ENCODE measurements around the gene MYNN.
"Not testable (repeated sequence)": the region's sequence is repeated elsewhere in the genome, so short reads cannot be mapped to it uniquely, and the experiment has no call there.

The MYNN gene

GRCh38 chr3:169772897-169773816, at the start of gene MYNN:
TSS of gene MYNN (plus strand) at chr3:169773396. CDS start at chr3:169774296, 900 bp downstream.
- DNase-seq (ENCODE audit: low spot score), result peak; percentile 81

- DNase-seq (ENCODE audit: low spot score), result not testable (repeated sequence)
Observed at GRCh38 chr3:169731857-169732256, 41.3 kb upstream of the MYNN start.

- no peak for DNase-seq (ENCODE audit: low spot score)
Observed at GRCh38 chr3:169739067-169739466, 34.1 kb upstream of the MYNN start.

- no peak for DNase-seq (ENCODE audit: low spot score)
Observed at GRCh38 chr3:169744366-169745054, 28.7 kb upstream of the MYNN start.

GRCh38 chr3:169746924-169747323, 26.3 kb upstream of the MYNN start:
- no peak for DNase-seq (ENCODE audit: low spot score)

- DNase-seq (ENCODE audit: low spot score), result no peak
Observed at GRCh38 chr3:169748670-169749069, 24.5 kb upstream of the MYNN start.

- no peak for DNase-seq (ENCODE audit: low spot score)
Observed at GRCh38 chr3:169750665-169751064, 22.5 kb upstream of the MYNN start.

GRCh38 chr3:169751875-169752274, 21.3 kb upstream of the MYNN start:
- no peak for DNase-seq (ENCODE audit: low spot score)

- no peak for DNase-seq (ENCODE audit: low spot score)
Observed at GRCh38 chr3:169754711-169755110, 18.5 kb upstream of the MYNN start.

- no peak for DNase-seq (ENCODE audit: low spot score)
Observed at GRCh38 chr3:169755488-169755887, 17.7 kb upstream of the MYNN start.

- DNase-seq (ENCODE audit: low spot score), result no peak
Observed at GRCh38 chr3:169758359-169758994, 14.7 kb upstream of the MYNN start.

- DNase-seq (ENCODE audit: low spot score), result no peak
Observed at GRCh38 chr3:169759256-169759655, 13.9 kb upstream of the MYNN start.

- DNase-seq (ENCODE audit: low spot score), result no peak
Observed at GRCh38 chr3:169760479-169760878, 12.7 kb upstream of the MYNN start.

GRCh38 chr3:169764312-169764881, 8.8 kb upstream of the MYNN start:
- peak; percentile 47 for DNase-seq (ENCODE audit: low spot score)

- DNase-seq (ENCODE audit: low spot score), result peak; percentile 89
Observed at GRCh38 chr3:169764882-169765612, 8.1 kb upstream of the MYNN start, which contains the start of gene TERC. TSS of gene TERC (minus strand) at chr3:169765060.

- DNase-seq (ENCODE audit: low spot score), result peak; percentile 48
Observed at GRCh38 chr3:169769287-169770181, 3.7 kb upstream of the MYNN start, which contains the start of gene ACTRT3. TSS of gene ACTRT3 (minus strand) at chr3:169769561. CDS start at chr3:169769520, 41 bp downstream.

GRCh38 chr3:169771497-169772304, 1.5 kb upstream of the MYNN start:
- DNase-seq (ENCODE audit: low spot score), result peak; percentile 41

GRCh38 chr3:169772305-169772896, 795 bp upstream of the MYNN start:
- DNase-seq (ENCODE audit: low spot score), result peak; percentile 63

- DNase-seq (ENCODE audit: low spot score), result no peak
Observed at GRCh38 chr3:169774186-169774585, 990 bp downstream of the MYNN start.

Measured in AG08395 (cell line).